ENCODE results near the gene GRIP2.

GRCh38 chr3:14484741-14485140 lies 55.4 kb downstream of the GRIP2 start:
- TF ChIP-seq CTCF (conservative IDR thresholded peaks at IDR 0.05; ENCODE audit: low read depth, low read length) (no peak), SMC3 (IDR thresholded peaks at IDR 0.05; ENCODE audit: low read depth, low read length) (no peak), RAD21 (IDR thresholded peaks at IDR 0.05; ENCODE audit: low read length) (no peak)

Data from IMR-90 (cell line).